GM21619 (cell line): ENCODE measurements around the gene TMC6.
"Not testable (repeated sequence)": the region's sequence is repeated elsewhere in the genome, so short reads cannot be mapped to it uniquely, and the experiment has no call there.

Experiments used
- ATAC-seq: cut with Tn5 transposase; IDR thresholded peaks from one replicate; pipeline ENCODE4 v1.9.1; 2021; ENCODE audit not compliant: unreplicated experiment

The TMC6 gene

GRCh38 chr17:78128551-78129350, at the start of gene TMC6:
Gene TMC6 (minus strand): TSS chr17:78128755. CDS start chr17:78126832, 1,923 bp downstream.
- no peak for ATAC-seq

- no peak for ATAC-seq
Measured at GRCh38 chr17:78176548-78177025, 48.0 kb upstream of the TMC6 start.

GRCh38 chr17:78175643-78175981, 47.1 kb upstream of the TMC6 start:
- no peak for ATAC-seq

- ATAC-seq, result no peak
Measured at GRCh38 chr17:78174870-78175642, 46.5 kb upstream of the TMC6 start.

- no peak for ATAC-seq
Measured at GRCh38 chr17:78174346-78174869, 45.9 kb upstream of the TMC6 start.

GRCh38 chr17:78173097-78173715, 44.7 kb upstream of the TMC6 start:
- ATAC-seq, result no peak

GRCh38 chr17:78172249-78173051, 43.9 kb upstream of the TMC6 start:
- ATAC-seq, result no peak

- not testable (repeated sequence) for ATAC-seq
Measured at GRCh38 chr17:78171591-78172248, 43.2 kb upstream of the TMC6 start.

- no peak for ATAC-seq
Measured at GRCh38 chr17:78170692-78171590, 42.4 kb upstream of the TMC6 start.

- ATAC-seq, result peak; percentile 10
Measured at GRCh38 chr17:78168903-78169793, 40.6 kb upstream of the TMC6 start.

- peak; percentile 44 for ATAC-seq
Measured at GRCh38 chr17:78168242-78168902, 39.8 kb upstream of the TMC6 start, which contains the start of gene SYNGR2. Gene SYNGR2 (plus strand): TSS chr17:78168581. CDS start chr17:78168617, 36 bp downstream.

GRCh38 chr17:78166416-78166815, 37.9 kb upstream of the TMC6 start:
- no peak for ATAC-seq

GRCh38 chr17:78164748-78165607, 36.4 kb upstream of the TMC6 start:
- no peak for ATAC-seq

- ATAC-seq, result no peak
Measured at GRCh38 chr17:78163881-78164747, 35.6 kb upstream of the TMC6 start.

- ATAC-seq, result no peak
Measured at GRCh38 chr17:78159575-78160158, 31.1 kb upstream of the TMC6 start.
